Cerebellar nuclear complex (tissue), 1 donor: ENCODE results near the gene WBP2NL.

Experiments used
- DNase-seq, 2 experiments: peaks; one replicate each; lab custom pipeline; 2025; lab: John Stamatoyannopoulos, UW

Gene WBP2NL

DNA sequence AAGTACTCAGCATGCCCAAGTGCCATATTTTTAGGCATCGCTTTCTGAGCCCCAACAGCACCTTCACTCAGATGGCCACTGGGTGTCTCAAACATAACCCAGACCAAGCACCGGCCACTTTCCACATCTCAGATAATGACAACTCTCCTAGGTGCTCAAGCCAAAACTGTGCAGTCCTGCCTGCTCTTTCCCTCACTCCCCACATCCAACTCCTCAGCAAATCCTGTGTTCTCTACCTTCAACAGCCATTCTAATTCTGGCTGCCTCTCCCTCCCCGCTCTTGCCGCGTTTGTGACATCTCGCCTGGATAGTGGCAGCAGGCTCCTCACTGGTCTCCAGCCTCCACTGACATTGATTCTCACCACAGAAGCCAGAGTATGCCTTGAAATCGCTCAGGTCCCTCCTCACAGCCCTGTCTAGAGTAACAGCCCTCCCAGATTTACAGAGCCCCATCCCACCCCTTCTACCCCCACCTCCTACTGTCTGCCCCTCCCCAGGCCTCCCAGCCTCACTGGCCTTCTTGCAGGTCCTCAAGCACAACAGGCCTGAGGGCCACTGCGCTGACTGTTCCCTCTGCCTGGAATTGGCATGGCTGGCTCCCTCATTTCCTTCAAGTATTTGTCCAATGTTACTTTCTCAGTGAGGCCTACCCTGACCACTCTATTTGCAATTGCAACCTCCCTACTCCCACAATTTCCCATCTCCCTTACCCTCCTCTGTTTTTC is 74.2 kb downstream of the WBP2NL start:
- DNase-seq = no peak

DNA sequence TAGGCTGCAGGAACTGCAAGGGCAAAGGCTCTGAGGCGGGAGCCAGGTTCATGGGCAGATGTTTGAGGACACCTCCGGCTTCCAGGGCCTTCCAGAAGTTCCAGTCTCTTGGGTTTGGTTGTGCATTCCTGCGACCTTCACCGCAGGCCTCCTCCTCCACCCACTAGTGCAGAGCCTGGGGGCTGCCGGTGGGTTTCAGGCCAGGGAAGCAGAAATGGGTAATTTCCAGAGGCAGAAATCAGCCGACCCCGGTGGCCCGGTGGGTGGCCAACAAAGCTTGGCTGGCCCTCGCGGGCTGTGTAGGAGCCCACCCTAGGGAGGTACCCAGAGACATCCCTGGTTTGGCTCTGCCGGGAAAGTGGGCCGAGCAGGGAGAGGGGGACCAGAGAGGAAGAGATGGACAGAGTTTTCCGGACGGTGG is 75.0 kb downstream of the WBP2NL start:
- DNase-seq = no peak

DNA sequence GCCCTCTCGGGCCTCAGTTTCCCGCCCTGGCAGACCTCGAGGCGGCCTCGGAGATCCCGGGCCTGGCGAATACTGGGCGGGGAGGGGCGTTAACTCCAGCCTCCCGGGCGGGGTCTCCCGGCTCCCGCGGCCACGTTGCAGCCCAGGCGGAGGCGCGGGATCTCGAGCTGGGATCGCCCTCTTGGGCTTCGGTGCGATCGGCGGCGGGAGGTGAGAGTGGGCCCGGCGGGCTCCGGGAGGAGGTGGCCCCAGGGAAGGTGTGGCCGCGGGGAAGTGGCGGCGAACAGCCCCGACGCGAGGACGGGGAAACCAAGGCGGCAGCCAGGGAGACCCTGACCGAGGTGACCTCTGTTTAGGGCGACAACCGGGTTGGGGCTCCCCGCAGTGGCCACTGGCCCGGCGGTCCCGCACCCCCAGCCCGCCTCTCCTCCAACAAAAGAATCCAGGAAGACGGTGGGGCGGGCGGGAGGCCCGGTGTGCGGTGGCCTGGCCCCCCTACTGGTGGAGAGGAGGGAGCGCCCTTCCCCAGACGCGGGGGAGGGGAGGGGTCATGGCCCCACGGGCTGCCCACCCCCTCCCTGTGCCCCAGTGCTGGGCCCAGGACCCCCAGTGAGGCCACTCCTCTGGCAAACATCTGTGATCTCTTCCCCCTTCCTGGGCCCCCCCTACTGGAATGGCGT is 75.7 kb downstream of the WBP2NL start, which contains the start of gene PHETA2:
TSS of gene PHETA2 (plus strand) at position 117 of the 680 bp plus-strand sequence. CDS start 3,046 bp downstream, outside the sequence.
- DNase-seq = no peak

DNA sequence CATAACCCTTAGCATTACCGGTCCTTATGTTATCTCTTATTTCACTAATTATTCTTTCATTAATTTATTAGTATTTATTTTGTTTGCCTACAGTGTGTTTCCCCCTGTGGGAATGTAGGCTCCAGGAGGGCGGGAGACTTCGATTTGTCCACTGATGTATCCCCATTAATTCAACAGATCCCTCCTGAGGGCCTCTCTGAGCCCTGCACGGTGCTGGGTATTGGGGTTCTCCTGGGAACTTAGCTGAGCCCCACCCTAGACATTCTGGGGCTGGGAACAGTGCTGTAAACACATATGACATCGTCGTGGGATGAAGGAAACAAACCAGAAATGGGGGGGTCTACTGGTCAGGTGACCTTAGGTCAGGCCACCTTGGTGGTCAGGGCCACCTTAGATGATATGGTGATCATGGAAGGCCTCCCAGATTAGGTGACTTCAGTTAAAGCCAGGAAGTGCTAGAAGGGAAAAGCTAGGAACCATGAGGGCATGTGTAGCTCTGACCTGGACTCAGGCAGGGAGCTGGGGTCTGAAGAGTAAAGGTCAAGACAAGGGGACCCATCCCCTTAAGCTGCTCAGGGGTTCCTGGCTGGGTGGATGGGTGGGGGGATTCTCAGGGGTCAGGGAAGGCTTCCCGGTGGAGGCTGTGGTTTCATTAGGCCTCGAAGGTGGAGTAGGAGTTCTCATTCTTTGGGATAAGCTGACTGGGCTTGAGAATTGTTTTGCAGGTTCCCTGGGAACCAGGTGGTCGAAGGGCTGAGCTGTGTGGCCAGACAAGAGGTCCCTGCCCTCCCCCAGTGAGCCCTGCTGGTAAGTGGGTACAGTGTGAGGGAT is 76.5 kb downstream of the WBP2NL start:
- no peak for DNase-seq

DNA sequence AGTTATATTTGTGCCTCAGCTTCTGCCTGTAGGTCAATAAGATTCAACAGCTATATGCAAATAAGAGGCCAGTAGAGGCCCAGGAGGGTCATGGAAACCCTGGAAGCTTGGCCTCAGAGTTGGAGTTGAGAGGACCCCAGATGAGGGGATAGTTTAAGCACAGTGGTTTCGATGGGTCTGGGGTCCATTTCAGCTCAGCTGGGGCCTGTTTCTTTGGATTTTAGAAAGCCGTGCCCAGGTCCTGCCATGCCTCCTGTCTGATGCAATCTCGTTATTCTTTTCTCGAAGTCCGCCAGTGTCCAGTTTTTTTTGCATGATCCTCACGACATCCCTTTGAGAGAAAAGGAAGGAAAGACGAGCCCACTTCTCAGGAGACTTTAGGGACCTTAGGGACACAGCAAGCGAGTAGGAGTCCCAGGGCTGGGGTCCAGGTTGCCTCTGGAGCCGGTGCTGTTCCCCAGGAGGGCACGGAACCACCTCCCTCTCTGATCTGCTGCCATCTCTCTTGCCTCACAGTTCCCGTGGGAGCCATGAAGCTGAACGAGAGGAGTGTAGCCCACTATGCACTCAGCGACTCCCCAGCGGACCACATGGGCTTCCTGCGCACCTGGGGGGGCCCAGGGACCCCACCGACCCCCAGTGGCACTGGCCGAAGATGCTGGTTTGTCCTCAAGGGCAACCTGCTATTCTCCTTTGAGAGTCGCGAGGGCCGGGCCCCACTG is 78.3 kb downstream of the WBP2NL start:
- DNase-seq = no peak

DNA sequence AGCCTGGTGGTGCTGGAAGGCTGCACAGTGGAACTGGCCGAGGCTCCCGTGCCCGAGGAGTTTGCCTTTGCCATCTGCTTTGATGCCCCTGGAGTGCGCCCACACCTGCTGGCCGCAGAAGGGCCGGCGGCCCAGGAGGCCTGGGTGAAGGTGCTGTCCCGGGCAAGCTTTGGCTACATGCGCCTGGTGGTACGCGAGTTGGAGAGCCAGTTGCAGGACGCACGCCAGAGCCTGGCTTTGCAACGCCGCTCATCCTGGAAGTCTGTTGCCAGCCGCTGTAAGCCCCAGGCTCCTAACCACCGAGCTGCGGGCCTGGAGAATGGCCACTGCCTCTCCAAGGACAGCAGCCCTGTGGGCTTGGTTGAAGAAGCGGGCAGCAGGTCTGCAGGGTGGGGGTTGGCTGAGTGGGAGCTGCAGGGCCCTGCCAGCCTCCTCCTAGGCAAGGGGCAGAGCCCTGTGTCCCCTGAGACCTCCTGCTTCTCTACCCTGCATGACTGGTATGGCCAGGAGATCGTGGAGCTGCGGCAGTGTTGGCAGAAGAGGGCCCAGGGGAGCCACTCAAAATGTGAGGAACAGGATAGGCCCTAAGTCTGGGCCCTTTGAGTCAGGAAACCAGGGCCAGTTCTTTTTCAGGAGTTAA is 79.0 kb downstream of the WBP2NL start:
- DNase-seq = peak in 1 of 2 experiments; percentile 9
